WERI-Rb-1 (cell line): ENCODE results near the gene RPS27.
A peak's percentile ranks its signal among the peaks of the same experiment; 100 is the strongest.

Source experiments
- DNase-seq: peaks from one replicate; pipeline ENCODE4 v3.0.0-alpha.2; 2020
- H3K27ac ChIP-seq: fragments of 250-450 bp; sonication (Bioruptor Pico); 2 replicates; pipeline ENCODE4 v1.5.1; 2020; ENCODE audit warnings: mild to moderate bottlenecking, moderate library complexity
- H3K27me3 ChIP-seq: fragments of 250-450 bp; sonication (Bioruptor Pico); 2 replicates; pipeline ENCODE4 v1.5.1; 2021; ENCODE audit warnings: mild to moderate bottlenecking, low read depth, moderate library complexity; ENCODE audit not compliant: insufficient read depth, severe bottlenecking
- H3K36me3 ChIP-seq: fragments of 250-450 bp; sonication (Bioruptor Pico); 2 replicates; pipeline ENCODE4 v1.5.1; 2020; ENCODE audit warnings: mild to moderate bottlenecking, moderate library complexity
- H3K4me3 ChIP-seq: 2 replicates; pipeline ENCODE4 v1.5.1; 2011; ENCODE audit warnings: low read depth, mild to moderate bottlenecking, control low read depth, low read length
- H3K9me3 ChIP-seq: fragments of 250-450 bp; sonication (Bioruptor Pico); 2 replicates; pipeline ENCODE4 v1.5.1; 2021; ENCODE audit warnings: mild to moderate bottlenecking, moderate library complexity; ENCODE audit not compliant: severe bottlenecking
- TF ChIP-seq, protein P1 (sequence below): IDR thresholded peaks from 2 replicates; pipeline ENCODE4 v1.5.1; 2011; ENCODE audit warnings: low read depth, mild to moderate bottlenecking, control low read depth, inconsistent platforms, low read length

The RPS27 gene

GRCh38 chr1:153953859-153954365 is 36.6 kb upstream of the RPS27 start:
- no peak overlapping the region for H3K27ac ChIP-seq
- no peaks in the 10 kb centered on the region for H3K27me3 ChIP-seq
- TF ChIP-seq, protein P1, sequence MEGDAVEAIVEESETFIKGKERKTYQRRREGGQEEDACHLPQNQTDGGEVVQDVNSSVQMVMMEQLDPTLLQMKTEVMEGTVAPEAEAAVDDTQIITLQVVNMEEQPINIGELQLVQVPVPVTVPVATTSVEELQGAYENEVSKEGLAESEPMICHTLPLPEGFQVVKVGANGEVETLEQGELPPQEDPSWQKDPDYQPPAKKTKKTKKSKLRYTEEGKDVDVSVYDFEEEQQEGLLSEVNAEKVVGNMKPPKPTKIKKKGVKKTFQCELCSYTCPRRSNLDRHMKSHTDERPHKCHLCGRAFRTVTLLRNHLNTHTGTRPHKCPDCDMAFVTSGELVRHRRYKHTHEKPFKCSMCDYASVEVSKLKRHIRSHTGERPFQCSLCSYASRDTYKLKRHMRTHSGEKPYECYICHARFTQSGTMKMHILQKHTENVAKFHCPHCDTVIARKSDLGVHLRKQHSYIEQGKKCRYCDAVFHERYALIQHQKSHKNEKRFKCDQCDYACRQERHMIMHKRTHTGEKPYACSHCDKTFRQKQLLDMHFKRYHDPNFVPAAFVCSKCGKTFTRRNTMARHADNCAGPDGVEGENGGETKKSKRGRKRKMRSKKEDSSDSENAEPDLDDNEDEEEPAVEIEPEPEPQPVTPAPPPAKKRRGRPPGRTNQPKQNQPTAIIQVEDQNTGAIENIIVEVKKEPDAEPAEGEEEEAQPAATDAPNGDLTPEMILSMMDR, result no peak
- peaks cover 71% of the 10 kb centered on the region for H3K36me3 ChIP-seq
- no peaks in the 10 kb centered on the region for H3K9me3 ChIP-seq
- no peak overlapping the region for H3K4me3 ChIP-seq
- DNase-seq, result no peak

DNA sequence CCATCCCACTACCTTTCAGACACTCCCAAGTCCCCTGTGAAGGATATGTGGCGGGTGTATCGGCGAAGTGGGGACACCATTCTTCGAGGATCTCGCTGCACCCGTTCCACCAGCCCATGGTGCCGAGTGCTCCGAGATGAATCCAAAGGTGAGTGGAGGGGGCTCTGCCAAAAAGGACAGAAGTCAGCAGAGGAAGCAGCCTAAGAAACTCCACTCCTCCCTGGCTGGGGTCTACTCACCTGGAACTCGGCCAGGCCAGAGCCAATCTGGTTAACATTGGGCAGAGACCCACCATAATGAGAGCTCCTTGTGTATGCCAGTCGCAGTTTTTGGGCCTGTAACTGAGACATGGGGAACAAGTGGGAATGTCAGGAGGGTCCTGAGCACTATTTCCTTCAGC is 35.7 kb upstream of the RPS27 start:
- peaks cover 71% of the 10 kb centered on the region for H3K36me3 ChIP-seq
- no peak overlapping the region for H3K27ac ChIP-seq
- H3K27me3 ChIP-seq, result no peaks in the 10 kb centered on the region
- H3K4me3 ChIP-seq, result no peak overlapping the region
- no peak for DNase-seq
- TF ChIP-seq, protein P1, result no peak
- no peaks in the 10 kb centered on the region for H3K9me3 ChIP-seq

GRCh38 chr1:153956997-153957715 is 33.4 kb upstream of the RPS27 start:
- no peaks in the 10 kb centered on the region for H3K9me3 ChIP-seq
- TF ChIP-seq, protein P1, result no peak
- H3K36me3 ChIP-seq, result peaks cover 71% of the 10 kb centered on the region
- no peak for DNase-seq
- no peaks in the 10 kb centered on the region for H3K27me3 ChIP-seq
- peak overlapping the region; percentile 77 for H3K27ac ChIP-seq
- H3K4me3 ChIP-seq, result peak overlapping the region; percentile 78

DNA sequence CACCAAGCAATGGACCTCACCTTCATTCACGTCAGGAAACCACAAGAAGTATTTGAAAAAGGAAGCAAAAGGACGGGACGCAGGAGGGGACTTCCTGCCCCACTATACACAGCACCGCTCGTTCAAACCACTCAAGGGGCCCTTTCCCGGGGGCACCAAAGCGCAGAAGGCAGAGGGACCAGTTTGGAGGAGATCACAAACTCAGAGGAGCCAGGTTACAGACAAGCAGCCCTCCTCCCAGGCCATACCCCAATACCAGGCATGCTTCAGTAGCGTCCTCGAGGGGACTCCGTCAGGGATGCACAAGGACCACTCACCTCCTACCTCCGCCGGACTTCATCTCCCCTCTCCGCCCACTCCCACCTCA is 32.8 kb upstream of the RPS27 start:
- H3K4me3 ChIP-seq, result peak overlapping the region; percentile 78
- peak overlapping the region; percentile 77 for H3K27ac ChIP-seq
- no peak for DNase-seq
- H3K9me3 ChIP-seq, result no peaks in the 10 kb centered on the region
- H3K36me3 ChIP-seq, result peaks cover 66% of the 10 kb centered on the region
- TF ChIP-seq, protein P1, result no peak
- H3K27me3 ChIP-seq, result no peaks in the 10 kb centered on the region

DNA sequence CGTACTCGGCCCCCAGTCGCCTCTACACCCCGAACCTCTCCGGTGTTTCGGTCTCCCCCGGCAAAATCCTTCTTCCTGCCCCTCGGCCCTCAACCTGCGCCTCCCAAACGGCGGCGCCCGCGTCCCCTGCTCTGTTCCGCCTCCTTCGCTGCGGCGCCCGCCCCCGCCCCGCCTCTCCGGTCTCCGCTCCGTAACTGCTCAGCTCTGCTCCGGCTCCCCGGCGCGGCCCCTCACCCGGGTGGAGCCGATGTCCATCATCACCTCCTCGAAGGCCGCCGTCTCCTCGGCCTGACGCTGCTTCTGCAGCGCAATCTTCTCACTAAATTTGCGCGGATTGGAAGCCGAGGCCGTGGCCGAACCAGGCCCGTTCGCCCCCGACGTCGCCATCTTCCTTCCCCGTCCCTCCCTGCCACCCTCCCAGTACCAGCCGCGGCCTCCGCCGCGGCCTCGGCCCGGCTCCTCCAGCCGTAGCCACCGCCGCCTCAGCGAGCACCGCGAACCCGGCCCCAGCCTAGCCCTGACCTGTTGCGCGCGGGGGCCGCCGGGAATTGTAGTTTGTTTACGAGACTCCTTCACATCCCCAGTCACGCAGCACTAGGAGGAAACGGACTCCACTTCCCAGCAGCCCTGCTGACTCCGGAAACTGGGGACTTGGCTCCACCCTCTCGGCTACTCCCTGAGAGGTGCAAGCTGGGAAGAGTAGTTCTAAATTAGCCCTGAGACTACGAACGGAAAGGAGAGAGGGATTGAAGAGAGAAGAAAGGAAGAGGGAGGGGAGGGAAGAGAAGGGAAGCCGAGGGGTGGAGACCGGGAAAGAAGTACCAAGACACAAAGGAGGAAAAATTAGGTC is 32.2 kb upstream of the RPS27 start, which contains the start of gene CRTC2:
Gene CRTC2, minus strand, starts transcription at position 502 of the 850 bp plus-strand sequence. Its CDS starts 115 bp downstream, at position 387.
- H3K27me3 ChIP-seq, result no peaks in the 10 kb centered on the region
- TF ChIP-seq, protein P1, result peak; percentile 14; the same call in 1 of the 2 replicates
- H3K9me3 ChIP-seq, result no peaks in the 10 kb centered on the region
- H3K36me3 ChIP-seq, result peaks cover 60% of the 10 kb centered on the region
- peak within 1 kb of the TSS; percentile 78 for H3K4me3 ChIP-seq
- H3K27ac ChIP-seq, result peak within 1 kb of the TSS; percentile 77
- DNase-seq, result peak; percentile 100
